GM23338 (cell line): ENCODE data around the gene RFX3. TPM values are rescaled to one million over a fixed set of nuclear protein-coding genes. Genes with fewer than 3 reads are reported as not detected.

Source experiments
- ATAC-seq: fragments of 200-7000 bp; cut with Tn5 transposase; 3 replicates; pipeline ENCODE4 v1.9.1; 2020
- DNase-seq: peaks from one replicate; pipeline ENCODE4 v3.0.0-alpha.2; 2015; ENCODE audit warnings: low spot score
- H2AFZ ChIP-seq: fragments of 200-600 bp; sonication (generic); 2 replicates; pipeline ENCODE4 v1.8.0; 2016; ENCODE audit warnings: antibody characterized with exemption, mild to moderate bottlenecking, moderate library complexity
- H3F3A ChIP-seq: fragments of 200-600 bp; sonication (generic); replicated peaks from 2 replicates; pipeline ENCODE4 v1.8.0; 2017; ENCODE audit warnings: antibody characterized with exemption, mixed run types, low read depth
- H3K27ac ChIP-seq: fragments of 200-600 bp; sonication (generic); 2 replicates; pipeline ENCODE4 v1.6.1; 2016; ENCODE audit warnings: low read depth
- H3K27me3 ChIP-seq: fragments of 200-600 bp; sonication (generic); 2 replicates; pipeline ENCODE4 v1.8.0; 2016; ENCODE audit warnings: mild to moderate bottlenecking, mixed run types, moderate library complexity; ENCODE audit not compliant: insufficient read depth
- H3K36me3 ChIP-seq: fragments of 200-600 bp; sonication (generic); 2 replicates; pipeline ENCODE4 v1.8.0; 2016; ENCODE audit warnings: mild to moderate bottlenecking; ENCODE audit not compliant: insufficient read depth
- H3K4me1 ChIP-seq: fragments of 200-600 bp; sonication (generic); 2 replicates; pipeline ENCODE4 v1.8.0; 2016; ENCODE audit warnings: mild to moderate bottlenecking, moderate library complexity; ENCODE audit not compliant: insufficient read depth
- H3K4me2 ChIP-seq: fragments of 200-600 bp; sonication (generic); 2 replicates; pipeline ENCODE4 v1.7.1; 2017; ENCODE audit warnings: mixed run types
- H3K4me3 ChIP-seq: fragments of 200-600 bp; sonication (generic); 2 replicates; pipeline ENCODE4 v1.6.1; 2016; ENCODE audit warnings: mixed run types
- H3K79me2 ChIP-seq: fragments of 200-600 bp; sonication (generic); replicated peaks from 2 replicates; pipeline ENCODE4 v1.8.0; 2017; ENCODE audit warnings: mild to moderate bottlenecking; ENCODE audit not compliant: insufficient read depth
- H3K9me2 ChIP-seq: fragments of 200-600 bp; sonication (generic); 2 replicates; pipeline ENCODE4 v1.8.0; 2017; ENCODE audit not compliant: insufficient read depth
- H4K20me1 ChIP-seq: fragments of 200-600 bp; sonication (generic); replicated peaks from 2 replicates; pipeline ENCODE4 v1.8.0; 2017; ENCODE audit warnings: mild to moderate bottlenecking; ENCODE audit not compliant: insufficient read depth
- H3K27ac Mint-ChIP-seq: 2 replicates; pipeline ENCODE4 v1.8.0; 2020; ENCODE audit warnings: inconsistent platforms, mild to moderate bottlenecking, moderate library complexity, mixed read lengths
- H3K27me3 Mint-ChIP-seq: 3 replicates; pipeline ENCODE4 v1.8.0; 2022; ENCODE audit warnings: low read depth, mild to moderate bottlenecking, moderate library complexity, mixed read lengths, inconsistent platforms; ENCODE audit not compliant: insufficient read depth, poor library complexity
- H3K36me3 Mint-ChIP-seq: 3 replicates; pipeline ENCODE4 v1.8.0; 2021; ENCODE audit warnings: low read depth, mild to moderate bottlenecking, inconsistent platforms, moderate library complexity, mixed read lengths
- H3K4me1 Mint-ChIP-seq: 3 replicates; pipeline ENCODE4 v1.8.0; 2020; ENCODE audit warnings: mild to moderate bottlenecking, inconsistent platforms, mixed read lengths
- H3K4me3 Mint-ChIP-seq: 3 replicates; pipeline ENCODE4 v1.8.0; 2021; ENCODE audit warnings: moderate library complexity, mild to moderate bottlenecking, inconsistent platforms, mixed read lengths
- H3K9me3 Mint-ChIP-seq: 3 replicates; pipeline ENCODE4 v1.8.0; 2020; ENCODE audit warnings: moderate library complexity, mild to moderate bottlenecking, inconsistent platforms, mixed read lengths
- CREB1 ChIP-seq: fragments of 250-450 bp; sonication (Bioruptor Pico); IDR thresholded peaks from 2 replicates; pipeline ENCODE4 v1.5.0; 2020; ENCODE audit warnings: low read depth, mild to moderate bottlenecking, moderate library complexity
- CTCF ChIP-seq, 2 experiments: fragments of 200-600 bp in 1 of 2; sonication (generic) in 1 of 2; conservative IDR thresholded peaks; 2 replicates each; pipeline versions ENCODE4 v1.5.1 to v1.6.1; 2016 to 2017; ENCODE audit warnings: antibody characterized with exemption in 2 of 2, low read depth in 2 of 2, mild to moderate bottlenecking in 2 of 2, moderate library complexity in 1 of 2
- EZH2 ChIP-seq: fragments of 200-600 bp; sonication (generic); IDR thresholded peaks from one replicate; pipeline ENCODE4 v1.8.0; 2017; ENCODE audit warnings: antibody characterized with exemption, mild to moderate bottlenecking, low read depth; ENCODE audit not compliant: unreplicated experiment
- NANOG ChIP-seq: IDR thresholded peaks from 2 replicates; pipeline ENCODE4 v1.6.1; 2016; ENCODE audit warnings: antibody characterized with exemption, borderline replicate concordance
- POLR2AphosphoS5 ChIP-seq: IDR thresholded peaks from 2 replicates; pipeline ENCODE4 v1.6.1; 2016; ENCODE audit warnings: antibody characterized with exemption, low read depth
- STAT1 ChIP-seq: IDR thresholded peaks from one replicate; pipeline ENCODE4 v1.6.1; 2016; ENCODE audit warnings: antibody characterized with exemption; ENCODE audit not compliant: unreplicated experiment
- ZNF114 ChIP-seq: fragments of 250-450 bp; sonication (Bioruptor Pico); IDR thresholded peaks from 2 replicates; pipeline ENCODE4 v1.5.0; 2020; ENCODE audit warnings: mild to moderate bottlenecking, moderate library complexity
- ZNF331 ChIP-seq: fragments of 250-450 bp; sonication (Bioruptor Pico); IDR thresholded peaks from 2 replicates; pipeline ENCODE4 v1.5.0; 2020; ENCODE audit warnings: low read depth, mild to moderate bottlenecking, moderate library complexity
- ZNF462 ChIP-seq: fragments of 250-450 bp; sonication (Bioruptor Pico); IDR thresholded peaks from 2 replicates; pipeline ENCODE4 v1.5.0; 2020; ENCODE audit warnings: mild to moderate bottlenecking, moderate library complexity
- polyA plus RNA-seq: library from polyadenylated mRNA; unstranded; fragments of >200 nt; fragmentation: Nextera tagmentation; extraction: Ambion mirVana; gene quantifications from 2 replicates; pipeline ENCODE4 v1.2.1, GENCODE V29; 2016
- total RNA-seq: library from RNA; depleted of rRNA; stranded (reverse); fragments of >200 nt; shearing (Covaris generic); gene quantifications from 2 replicates; pipeline ENCODE4 v1.2.3, GENCODE V29; 2014
- TF ChIP-seq, protein P1 (sequence below): IDR thresholded peaks from 2 replicates; pipeline ENCODE4 v1.6.1; 2016; ENCODE audit warnings: antibody characterized with exemption

RFX3 gene
- total and polyA plus RNA-seq, 2 experiments from 2014 or later, result 9.8 to 22.1 TPM

DNA sequence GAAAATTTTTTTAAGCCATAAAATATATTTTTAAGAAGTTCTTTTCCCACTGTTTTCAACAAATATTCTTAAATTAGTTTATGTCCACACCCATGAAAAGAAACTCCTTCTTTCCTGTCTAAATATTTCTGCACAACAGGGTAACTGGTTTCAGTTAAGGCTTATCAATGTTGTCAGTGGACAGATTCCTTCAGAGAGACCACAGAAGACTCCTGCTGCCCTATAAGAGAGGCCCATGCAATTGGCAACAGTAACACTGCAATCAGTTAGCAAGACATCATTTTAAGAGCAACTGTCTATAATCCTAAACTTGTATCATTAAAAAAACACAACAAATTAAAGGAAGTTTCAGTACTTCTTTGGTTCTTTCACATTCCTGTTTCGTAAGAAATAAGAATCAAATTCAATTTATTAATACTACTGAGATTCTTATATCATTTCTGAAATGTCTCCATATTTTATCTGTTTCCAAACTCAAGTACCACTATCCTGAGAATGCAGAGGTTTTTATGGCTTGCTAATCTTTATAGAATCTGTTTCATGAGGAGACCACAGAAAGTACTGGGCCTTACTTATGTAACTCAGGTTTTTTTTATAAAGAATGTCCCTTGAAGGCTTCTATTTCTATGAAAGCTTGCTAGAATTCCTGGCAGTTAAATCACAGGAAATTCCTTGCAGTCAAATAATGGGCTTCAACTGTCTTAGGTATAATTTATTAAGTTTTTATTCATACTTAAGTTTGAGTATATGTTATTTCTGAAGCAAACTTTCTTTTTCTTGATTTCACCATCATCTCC lies 240.2 kb downstream of the RFX3 start:
- Histone ChIP-seq H3K4me3 (no peak overlapping the region), H4K20me1 (no peaks in the 10 kb centered on the region), H3F3A (no peaks in the 10 kb centered on the region), H3K9me2 (no peaks in the 10 kb centered on the region), H3K27me3 (no peaks in the 10 kb centered on the region), H3K27ac (no peak overlapping the region), H2AFZ (no peak overlapping the region), H3K4me2 (no peak overlapping the region), H3K36me3 (no peaks in the 10 kb centered on the region), H3K79me2 (no peaks in the 10 kb centered on the region), H3K4me1 (peaks cover 27% of the 10 kb centered on the region)
- ATAC-seq, result no peak
- Mint-ChIP-seq H3K27me3 (no peaks in the 10 kb centered on the region), H3K4me1 (peaks cover 17% of the 10 kb centered on the region), H3K27ac (no peak overlapping the region), H3K9me3 (no peaks in the 10 kb centered on the region), H3K36me3 (peaks cover 4% of the 10 kb centered on the region), H3K4me3 (no peak overlapping the region)
- no peak for TF ChIP-seq STAT1
- no peak for TF ChIP-seq ZNF462
- TF ChIP-seq CTCF (conservative IDR thresholded peaks at IDR 0.05; ENCODE audit: low read depth in 2 of 2), result no peak
- no peak for TF ChIP-seq ZNF331 (CRISPR knock-in tag)
- no peak for TF ChIP-seq POLR2AphosphoS5
- TF ChIP-seq NANOG, result no peak
- no peak for TF ChIP-seq CREB1
- no peak for TF ChIP-seq EZH2
- TF ChIP-seq, protein P1, sequence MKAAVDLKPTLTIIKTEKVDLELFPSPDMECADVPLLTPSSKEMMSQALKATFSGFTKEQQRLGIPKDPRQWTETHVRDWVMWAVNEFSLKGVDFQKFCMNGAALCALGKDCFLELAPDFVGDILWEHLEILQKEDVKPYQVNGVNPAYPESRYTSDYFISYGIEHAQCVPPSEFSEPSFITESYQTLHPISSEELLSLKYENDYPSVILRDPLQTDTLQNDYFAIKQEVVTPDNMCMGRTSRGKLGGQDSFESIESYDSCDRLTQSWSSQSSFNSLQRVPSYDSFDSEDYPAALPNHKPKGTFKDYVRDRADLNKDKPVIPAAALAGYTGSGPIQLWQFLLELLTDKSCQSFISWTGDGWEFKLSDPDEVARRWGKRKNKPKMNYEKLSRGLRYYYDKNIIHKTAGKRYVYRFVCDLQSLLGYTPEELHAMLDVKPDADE, result no peak
- no peak for TF ChIP-seq ZNF114 (CRISPR knock-in tag)
- no peak for DNase-seq
